NOMO-1 (cell line): ENCODE measurements around the gene ARL4C.
A peak's percentile ranks its signal among the peaks of the same experiment; 100 is the strongest.

Source experiments
- DNase-seq, 2 experiments: peaks; one replicate each; lab custom pipeline; 2025; ENCODE audit not compliant: unreplicated experiment in 2 of 2; lab: John Stamatoyannopoulos, UW

ARL4C gene, protein sequence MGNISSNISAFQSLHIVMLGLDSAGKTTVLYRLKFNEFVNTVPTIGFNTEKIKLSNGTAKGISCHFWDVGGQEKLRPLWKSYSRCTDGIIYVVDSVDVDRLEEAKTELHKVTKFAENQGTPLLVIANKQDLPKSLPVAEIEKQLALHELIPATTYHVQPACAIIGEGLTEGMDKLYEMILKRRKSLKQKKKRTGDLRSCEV

DNA sequence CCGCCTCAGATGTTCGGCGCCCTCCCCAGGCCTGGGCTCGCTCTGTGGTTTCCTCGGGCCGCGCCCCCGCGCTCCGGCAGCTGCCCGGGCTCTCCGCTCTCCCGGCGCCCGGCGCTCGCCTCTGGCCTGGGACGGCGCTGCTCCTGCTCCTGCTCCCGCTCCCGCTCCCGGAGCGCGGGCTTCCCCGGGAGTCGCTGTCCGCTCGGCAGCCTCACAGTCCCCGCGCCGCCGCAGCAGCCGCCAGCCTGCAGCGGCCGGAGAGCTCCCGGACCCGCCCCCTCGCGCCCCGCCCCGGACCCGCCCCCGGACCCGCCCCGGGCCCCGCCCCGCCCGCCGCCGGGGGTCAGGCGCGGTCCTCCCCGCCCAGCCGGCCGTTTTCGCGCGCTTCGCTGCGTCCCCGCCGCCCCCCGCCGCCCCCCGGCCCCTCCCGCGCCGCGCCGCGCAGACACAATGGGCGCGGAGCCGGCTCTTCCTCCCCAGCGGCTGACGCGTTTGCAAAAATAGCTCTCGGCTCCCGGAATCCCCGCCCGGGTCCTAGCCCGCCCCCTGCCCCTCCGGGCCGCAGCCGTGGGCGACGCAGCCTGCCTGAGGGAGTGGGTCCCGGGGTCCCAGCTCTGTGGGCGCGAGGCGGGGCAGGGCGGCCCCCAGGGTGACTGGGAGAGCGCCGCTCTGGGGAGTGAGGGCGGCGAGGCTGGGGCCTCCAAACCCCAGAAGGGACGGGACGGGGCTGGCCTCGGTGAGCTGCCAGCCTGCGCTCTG is at the start of gene ARL4C:
Gene ARL4C, minus strand, starts transcription at position 247 of the 759 bp plus-strand sequence. CDS start 495 bp downstream, outside the sequence.
- DNase-seq = peak in 1 of 2 experiments; percentile 29

DNA sequence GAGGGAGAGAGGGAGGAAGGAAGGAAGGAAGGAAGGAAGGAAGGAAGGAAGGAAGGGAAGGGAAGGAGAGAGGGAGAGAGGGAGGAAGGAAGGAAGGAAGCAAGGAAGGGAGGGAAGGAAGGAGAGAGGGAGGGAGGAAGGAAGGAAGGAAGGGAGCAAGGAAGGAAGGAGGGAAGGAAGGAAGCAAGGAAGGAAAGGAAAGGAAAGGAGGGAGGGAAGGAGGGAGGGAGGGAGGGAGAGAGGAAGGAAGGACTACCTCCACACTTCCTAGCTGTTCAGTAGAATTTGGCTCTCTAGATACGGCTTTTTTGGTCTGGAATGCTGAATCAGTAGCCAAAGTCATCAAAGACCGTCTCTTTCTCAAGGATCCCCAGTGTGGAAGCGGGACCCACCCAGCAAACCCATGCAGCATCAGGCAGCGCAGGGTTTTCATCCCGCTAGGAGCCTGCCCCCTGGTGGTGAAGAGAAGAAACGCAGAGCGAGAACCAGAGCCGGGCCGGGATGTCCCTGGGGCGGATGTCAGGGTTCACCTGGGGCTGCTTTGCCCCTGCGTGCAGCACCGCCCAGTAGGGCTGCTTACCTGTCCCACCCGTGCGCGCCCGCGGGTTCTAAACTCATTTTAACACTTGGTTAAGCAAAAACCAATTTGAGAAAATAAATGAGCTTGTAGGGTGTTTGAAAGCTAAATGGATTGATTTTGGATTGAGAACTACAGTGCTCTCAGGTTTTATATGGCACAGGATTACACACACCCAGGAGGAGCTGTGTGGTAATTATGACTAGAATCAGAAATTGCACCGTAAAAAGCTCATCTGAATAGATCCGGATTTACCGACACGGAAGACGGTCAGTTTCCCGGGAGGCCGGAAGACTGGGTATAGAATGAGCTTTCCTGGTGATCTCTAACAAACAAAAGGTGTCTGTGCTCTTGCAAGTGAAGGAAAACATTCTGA is 48.1 kb upstream of the ARL4C start:
- peak; percentile 15 to 28 for DNase-seq

DNA sequence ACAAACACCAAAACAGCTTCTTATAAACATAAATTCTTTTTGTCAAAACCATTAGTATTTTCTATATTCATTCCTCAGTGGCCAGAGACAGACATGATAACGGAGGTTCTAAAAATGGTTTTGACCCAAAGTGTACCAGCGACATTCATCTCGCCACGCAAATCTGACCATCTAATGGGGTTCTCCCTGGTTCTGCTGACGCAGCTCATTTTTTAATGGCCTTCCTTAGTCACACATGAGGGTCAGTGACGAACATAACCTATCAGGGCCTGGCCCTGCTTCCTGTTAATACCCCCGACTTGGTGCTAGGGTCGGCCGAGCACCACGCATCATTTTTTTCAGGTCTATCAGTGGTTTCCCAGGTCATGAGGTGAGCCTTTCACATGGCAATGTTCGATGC is 45.9 kb upstream of the ARL4C start:
- DNase-seq = no peak

DNA sequence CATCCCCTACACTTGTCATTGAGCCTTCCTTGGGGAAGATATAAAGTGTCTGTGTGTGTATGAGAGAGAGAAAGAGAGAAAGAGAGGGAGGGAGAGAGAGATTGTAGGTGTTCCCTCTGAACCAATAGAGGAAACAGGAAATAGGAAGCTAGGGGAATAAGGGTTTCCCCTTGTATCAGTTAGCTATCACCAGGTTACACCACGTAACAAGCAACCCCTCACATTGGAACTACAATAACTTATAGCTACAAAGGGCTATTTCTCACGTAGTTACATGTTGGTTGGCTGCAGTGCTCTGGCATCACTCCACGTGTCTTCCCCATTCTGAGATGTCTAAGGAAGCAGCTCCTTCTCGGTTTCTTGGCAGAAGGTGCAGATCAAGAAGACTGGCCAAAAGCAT is 41.0 kb upstream of the ARL4C start:
- DNase-seq = no peak

DNA sequence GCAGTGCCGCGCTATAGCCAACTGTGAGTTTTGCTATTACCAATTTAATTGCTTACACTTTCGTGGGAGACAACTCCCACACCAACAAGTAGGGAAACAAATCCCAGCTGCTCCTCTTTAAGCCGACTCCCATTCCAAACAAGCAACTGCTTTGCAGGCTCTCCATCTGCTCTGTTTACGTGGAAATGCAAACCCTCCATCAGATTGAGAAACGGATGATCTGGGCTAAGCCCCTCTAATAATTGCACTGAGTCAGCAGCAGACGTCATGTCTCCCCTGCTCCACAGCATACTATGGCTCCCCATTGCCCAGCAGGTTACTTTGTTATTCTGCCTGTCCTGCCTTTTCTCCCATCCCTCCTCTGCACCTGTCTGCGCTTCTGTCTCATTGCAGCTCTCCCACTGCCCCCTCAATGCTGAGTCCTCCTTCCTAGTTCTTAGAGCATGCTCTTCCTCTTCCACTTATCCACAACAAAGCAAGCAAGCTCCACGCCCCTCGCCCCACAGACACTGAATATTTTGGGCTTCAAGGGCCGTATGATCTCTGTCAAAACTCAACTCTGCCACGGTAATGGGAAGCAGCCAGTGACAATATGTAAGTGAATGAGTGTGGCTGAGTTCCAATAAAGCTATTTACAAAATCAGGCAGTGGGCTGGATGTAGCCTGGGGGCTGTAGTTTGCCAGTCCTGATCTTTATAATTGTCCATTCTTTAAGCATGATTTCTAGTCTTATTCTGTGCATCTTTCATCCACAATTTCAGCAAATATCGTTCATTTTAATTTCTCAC is 39.5 kb upstream of the ARL4C start:
- no peak for DNase-seq

DNA sequence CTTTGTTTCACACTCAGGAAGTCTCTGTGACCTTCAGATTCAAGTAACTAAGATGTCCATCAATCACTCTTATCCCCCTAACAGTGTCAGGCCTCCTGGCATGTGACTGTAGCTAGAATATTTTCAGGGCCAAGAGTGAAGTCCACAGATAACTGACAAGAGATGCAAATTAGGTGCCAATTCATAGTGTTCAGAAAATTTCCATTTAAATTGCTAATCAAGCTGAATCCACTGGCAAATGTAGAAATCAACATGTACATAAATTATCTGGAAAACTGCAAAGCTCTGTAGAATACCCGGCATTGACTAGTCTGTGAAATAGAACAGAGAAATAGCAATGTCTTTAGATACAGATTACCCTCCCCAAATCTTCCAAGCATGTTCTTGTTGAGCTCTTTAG is 38.6 kb upstream of the ARL4C start:
- no peak for DNase-seq

DNA sequence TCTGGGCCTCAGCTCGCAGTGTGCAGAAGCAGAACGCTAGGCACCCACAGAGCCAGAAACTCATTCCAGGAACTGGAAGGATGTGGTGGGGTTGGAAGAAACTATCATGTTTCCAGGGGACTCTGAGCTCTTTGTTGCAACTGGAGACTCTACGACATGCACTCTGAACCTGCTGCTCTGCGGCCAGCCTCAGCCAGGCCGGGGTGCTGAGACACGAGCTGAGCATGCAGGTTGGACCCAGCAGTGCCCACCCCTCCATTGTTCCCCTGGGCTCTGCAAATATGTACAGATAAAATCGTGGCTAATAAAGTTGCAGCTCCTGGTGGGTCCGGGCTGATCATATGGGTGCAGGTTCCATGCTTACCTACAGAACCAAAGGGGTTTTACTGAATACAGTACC is 37.6 kb upstream of the ARL4C start:
- DNase-seq = no peak

DNA sequence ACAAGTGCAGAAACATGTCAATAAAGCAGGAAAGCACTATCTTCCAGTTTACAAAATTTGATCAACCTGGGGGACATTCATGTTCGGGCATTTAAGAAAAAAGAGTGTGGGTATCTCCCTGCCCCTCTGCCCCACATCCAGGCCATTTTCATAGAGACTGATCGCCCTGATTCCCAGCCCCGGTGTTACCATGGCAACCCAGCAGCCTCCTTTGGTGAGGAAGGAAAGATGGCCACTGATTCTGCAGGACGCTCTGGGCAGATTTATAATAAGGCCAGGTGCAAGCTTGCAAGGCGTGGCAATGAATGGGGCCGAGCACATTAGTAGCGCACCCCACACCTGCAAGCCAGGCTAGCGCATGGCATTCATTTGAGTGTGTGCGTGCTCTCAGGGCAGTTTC is 36.7 kb upstream of the ARL4C start:
- no peak for DNase-seq

DNA sequence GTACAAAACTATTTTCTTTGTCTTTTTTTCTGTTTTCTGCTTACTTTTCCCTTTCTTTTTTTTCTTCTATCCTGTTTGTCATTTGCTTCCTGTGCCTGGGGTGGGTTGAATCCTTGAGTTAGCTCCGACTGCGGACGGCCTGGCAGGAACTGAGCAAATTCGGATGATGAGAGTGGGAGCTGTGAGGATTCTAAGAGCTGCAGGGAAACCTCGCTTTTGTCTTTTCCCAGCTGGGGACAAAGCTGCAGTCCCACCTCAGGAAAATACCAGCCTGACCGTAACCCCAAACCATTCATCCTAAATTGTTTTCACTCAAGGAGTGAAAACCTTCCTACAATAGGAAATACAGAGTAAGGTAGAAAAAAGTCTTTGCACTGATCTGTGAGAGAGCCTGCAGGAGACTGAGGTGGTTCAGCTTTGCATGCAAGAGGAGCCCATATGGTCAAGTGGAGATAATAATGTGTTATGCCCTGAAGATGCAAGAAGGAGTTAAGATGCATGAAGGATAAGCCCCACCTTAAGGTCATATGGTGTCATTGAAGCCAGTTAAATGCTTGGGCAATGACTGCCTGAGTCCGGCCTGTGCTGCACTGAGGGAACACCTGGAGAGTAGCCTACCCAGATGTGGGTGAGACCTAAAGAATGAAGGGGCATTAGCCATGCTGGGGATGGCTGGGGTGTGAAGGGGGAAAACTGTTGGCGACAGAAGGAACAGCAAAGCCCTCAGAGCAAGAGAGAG is 31.7 kb upstream of the ARL4C start:
- no peak for DNase-seq

DNA sequence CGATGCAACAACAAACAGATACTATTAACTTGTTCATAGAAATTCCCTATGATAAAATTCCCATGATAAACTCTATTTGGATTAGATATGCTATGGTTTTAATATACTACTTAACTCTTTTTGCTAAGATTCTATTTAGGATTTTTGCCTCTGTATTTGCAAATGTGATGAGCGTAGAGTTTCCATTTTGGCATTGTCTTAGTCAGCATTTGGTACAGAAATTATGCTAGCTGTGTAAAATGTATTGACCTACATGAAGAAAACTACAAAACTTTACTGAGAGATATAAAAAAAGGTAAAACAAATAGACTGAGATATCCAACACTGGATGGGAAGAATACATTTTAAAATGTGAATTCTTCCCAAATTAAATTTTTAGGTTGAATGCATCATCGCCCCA is 29.8 kb upstream of the ARL4C start:
- DNase-seq = no peak

DNA sequence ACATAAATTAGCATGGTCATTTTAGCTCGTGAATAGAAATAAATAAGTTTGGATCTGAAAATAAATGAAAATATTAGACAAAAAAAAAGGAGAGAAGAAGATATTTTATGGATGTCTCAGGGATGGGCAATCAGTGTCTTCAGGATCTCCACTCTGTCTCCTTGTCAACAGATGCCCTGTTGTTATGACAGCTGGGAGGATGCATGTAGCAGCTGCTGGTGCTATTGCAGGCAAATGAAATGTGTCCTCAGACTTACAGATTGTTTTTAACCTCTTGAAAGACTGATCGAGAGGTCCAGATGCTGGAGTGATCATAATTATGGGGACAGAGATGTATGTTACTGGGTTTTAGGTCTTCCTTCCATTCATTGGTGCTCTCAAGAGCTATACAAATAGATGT is 24.7 kb upstream of the ARL4C start:
- DNase-seq = no peak

DNA sequence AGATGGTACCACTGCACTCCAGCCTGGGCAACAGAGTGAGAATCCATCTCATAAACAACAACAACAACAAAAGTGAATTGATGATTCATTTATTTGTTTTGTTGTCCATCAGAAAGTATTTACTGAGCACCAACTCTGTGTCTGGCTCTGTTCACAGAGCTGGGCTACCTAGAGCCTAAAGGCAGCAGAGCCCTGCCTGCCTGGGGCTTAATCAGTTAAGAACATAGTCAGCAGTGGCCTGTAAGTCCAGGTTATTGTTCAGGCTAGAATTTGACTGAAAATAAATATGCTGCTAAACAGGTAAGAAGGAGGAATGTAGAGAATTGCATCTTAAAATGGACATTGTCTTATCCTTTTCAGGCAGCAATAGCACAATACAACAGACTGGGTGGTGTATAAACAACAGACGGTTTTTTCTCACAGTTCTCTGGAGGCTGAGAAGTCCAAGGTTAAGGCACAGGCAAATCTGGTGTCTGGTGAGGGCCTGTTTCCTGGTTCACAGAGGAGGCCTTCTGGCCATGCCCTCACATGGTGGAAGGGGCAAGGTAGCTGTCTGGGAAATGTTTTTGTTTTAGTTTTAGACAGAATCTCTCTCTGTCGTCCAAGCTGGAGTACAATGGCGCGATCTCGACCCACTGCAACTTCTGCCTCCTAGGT is 22.2 kb upstream of the ARL4C start:
- no peak for DNase-seq

DNA sequence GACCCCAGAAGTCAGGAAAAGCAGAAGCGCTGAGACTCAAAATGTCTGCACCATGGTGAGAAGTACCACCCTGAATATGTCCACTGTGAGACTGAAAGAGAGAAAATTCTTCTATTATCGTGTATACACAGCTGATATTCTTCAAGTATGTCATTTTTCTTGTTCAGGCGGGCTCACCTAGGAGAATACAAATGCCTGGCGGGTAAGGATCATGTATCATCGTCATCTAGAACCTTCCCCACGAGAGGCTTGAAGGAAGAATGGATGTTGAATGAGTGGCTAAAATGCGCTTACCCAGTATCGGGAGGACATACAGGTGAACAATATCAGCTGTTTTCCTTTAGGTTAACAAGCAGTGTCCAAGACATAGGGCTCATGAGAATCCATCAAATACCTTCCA is 21.1 kb upstream of the ARL4C start:
- DNase-seq = no peak

DNA sequence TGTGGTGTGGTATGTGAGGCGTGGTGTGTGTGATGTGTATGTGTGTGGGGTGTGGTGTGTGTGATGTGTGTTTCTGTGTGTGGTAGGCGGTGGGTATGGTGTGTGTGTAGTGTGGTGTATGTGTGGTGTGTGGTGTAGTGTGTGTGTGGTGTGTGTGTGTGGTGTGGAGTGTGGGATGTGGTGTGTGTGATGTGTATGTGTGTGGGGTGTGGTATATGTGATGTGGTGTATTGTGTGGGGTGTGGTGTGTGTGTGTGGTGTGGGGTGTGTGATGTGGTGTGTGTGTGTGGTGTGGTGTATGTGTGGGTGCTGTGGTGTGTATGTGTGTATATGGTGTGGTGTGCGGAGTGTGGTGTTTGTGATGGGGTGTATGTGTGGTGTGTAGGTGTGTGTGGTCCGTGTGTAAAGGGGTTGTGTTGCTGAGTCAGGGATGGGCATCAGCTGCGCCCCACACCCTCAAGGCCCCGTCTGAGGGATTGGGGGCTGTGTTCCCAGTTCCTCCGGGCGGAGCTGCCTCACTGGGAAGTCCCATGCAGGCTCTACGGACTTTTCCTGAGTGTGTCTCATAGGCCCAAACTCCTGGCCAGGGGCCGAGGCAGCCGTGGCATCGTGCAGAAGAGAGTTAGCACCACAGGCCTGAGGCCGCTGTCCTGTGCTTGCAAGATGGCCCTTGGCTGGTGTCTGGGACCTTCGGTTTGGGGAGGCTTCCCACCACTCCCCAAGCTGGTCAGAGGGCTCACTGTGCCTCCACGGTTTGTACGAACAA is 18.2 kb upstream of the ARL4C start:
- DNase-seq = no peak

DNA sequence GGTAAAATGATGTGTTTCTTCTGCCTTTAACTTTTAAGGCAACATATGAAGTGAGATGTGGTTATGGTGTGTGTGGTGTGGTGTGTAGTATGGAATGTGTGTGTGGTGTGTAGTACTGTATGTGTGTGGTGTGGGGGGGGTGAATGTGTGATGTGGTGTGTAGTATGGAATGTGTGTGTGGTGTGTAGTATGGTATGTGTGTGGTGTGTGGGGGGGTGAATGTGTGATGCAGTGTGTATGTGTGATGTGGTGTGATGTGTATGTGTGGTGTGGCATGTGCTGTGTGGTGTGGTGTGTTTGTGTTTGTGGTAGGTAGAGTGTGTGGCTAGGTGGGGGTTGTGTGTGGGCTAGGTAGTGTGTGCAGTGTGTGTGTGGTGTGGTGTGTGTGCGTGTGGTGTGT is 17.2 kb upstream of the ARL4C start:
- no peak for DNase-seq

DNA sequence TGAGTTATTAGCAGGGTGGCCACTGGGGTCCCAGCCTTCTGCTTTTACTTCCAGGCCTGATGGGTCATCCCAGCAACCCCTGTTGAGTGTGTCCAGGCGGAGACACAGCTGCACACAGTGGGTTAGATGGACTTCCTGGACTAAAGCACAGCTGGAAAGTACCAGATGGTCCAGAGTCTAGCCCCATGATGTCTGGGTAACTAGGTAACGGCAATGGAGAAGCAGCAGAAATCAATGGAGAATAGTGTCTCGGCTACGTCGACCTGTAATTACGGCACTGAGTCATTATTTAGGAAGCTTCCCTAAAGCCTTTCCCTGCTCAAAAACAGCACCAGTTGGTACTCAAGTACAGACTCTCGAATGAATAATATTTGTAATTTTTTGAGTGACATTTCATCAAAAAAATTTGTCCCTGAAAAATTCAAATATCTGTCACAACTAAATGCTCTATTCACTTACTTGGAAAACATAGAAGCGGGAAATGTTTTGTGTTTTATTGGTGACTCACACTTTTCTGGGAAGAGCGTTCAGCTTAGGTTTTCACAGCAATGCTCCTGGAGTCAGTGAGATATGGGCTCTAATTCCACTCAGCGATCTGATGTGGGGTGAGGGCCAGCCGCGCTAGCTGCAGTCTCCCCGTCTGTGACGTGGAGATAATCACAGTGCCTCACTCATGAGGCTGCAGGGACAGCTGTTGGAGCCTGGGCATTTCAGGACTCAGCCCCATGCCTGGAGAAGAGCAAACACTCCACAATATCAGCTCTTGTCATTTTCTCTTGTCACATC is 16.2 kb upstream of the ARL4C start:
- no peak for DNase-seq

DNA sequence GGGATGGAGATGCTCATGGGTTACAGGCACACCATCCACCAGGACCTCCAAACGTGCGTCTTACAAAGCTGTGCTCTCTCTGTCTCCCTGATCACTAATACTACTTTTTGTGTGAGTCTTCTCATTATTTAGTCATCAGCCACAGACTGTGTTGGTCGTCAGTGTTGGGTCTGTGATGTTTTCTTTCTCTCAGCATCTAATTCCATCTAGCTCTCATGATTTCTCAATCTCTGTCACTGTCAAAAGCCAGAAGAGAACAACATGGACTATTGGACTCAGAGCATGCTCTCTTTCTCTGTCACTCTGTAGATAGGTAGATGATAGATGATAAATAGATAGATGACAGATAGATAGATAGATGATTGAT is 6.0 kb upstream of the ARL4C start:
- DNase-seq = no peak

DNA sequence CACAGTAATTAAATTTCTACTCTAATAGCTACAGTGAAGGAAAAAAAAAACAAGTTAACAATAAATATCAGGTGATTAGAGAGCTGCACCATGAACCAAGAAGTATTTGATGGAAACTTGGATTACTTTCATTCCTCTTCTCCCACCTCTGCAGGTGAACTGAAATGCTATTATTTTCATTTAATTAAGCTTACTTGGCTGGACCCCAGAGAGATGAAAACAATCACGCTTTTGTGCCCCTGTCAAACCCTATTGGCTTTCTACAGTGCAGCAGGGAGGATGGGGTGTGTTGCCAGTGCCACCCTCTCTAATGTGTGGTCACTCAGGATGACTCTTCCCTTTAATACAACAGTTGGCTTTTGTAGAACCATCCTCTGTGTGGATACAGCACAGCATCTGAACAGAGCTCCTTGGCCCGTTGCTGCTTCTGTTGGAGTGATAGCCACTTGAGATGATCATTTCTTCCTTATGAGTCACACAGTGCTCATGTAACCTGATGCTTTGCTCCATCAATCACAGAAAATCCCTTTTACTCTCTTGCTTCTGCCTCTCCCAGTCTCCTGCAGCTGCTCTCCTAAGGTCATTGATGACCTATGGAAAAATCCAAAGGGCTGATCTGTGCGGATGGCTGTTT is 5.5 kb upstream of the ARL4C start:
- DNase-seq = no peak
